ENCODE results near the gene TAS2R1. TPM values are rescaled to one million over a fixed set of nuclear protein-coding genes. Genes with fewer than 3 reads are reported as not detected.

Gene TAS2R1
- total RNA-seq, 1 experiment from 2014 or later = not detected

DNA sequence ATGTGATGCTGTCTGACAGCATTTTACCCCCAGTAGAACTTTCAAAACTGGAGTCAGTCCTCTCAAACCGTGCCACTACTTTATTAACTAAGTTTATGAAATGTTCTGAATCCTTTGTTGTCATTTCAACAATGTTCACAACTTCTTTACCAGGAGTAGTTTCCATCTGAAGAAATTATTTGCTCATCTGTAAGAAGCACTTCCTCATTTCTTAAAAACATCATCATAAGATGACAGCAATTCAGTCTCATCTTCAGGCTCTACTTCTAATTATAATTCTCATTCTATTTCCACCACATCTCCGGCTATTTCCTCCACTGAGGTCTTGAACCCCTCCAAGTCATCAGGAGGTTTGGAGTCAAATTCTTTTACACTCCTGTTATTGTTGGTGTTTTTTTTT, 2.3 kb upstream of the TAS2R1 start:
- H3K4me1 Mint-ChIP-seq = no peaks in the 10 kb centered on the region
- DNase-seq (ENCODE audit: low spot score) = no peak
- H3K27ac Mint-ChIP-seq = no peak overlapping the region
- POLR2A ChIA-PET = no interaction called here
- no peak for ATAC-seq
- no peak overlapping the region for H3K4me3 Mint-ChIP-seq
- peaks cover 12% of the 10 kb centered on the region; the same call in 1 of the 2 replicates for H3K36me3 Mint-ChIP-seq
- no peaks in the 10 kb centered on the region; the same call in 1 of the 2 replicates for H3K27me3 Mint-ChIP-seq (ENCODE audit: low read depth)
- CTCF ChIA-PET = no interaction called here
- peaks cover 47% of the 10 kb centered on the region for H3K9me3 Mint-ChIP-seq
- TF ChIP-seq, protein P1, sequence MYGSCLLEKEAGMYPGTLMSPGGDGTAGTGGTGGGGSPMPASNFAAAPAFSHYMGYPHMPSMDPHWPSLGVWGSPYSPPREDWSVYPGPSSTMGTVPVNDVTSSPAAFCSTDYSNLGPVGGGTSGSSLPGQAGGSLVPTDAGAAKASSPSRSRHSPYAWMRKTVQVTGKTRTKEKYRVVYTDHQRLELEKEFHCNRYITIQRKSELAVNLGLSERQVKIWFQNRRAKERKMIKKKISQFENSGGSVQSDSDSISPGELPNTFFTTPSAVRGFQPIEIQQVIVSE (CRISPR knock-in tag; IDR thresholded peaks at IDR 0.05; ENCODE audit: borderline replicate concordance) = no peak
- TF ChIP-seq KAT7 (CRISPR knock-in tag; IDR thresholded peaks at IDR 0.05; ENCODE audit: borderline replicate concordance) = no peak
- TF ChIP-seq, protein P2, sequence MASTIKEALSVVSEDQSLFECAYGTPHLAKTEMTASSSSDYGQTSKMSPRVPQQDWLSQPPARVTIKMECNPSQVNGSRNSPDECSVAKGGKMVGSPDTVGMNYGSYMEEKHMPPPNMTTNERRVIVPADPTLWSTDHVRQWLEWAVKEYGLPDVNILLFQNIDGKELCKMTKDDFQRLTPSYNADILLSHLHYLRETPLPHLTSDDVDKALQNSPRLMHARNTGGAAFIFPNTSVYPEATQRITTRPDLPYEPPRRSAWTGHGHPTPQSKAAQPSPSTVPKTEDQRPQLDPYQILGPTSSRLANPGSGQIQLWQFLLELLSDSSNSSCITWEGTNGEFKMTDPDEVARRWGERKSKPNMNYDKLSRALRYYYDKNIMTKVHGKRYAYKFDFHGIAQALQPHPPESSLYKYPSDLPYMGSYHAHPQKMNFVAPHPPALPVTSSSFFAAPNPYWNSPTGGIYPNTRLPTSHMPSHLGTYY (CRISPR knock-in tag; IDR thresholded peaks at IDR 0.05) = no peak
- TF ChIP-seq, protein P3, sequence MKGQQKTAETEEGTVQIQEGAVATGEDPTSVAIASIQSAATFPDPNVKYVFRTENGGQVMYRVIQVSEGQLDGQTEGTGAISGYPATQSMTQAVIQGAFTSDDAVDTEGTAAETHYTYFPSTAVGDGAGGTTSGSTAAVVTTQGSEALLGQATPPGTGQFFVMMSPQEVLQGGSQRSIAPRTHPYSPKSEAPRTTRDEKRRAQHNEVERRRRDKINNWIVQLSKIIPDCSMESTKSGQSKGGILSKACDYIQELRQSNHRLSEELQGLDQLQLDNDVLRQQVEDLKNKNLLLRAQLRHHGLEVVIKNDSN (CRISPR knock-in tag; IDR thresholded peaks at IDR 0.05) = no peak
- TF ChIP-seq FOXK1 (CRISPR knock-in tag; IDR thresholded peaks at IDR 0.05) = no peak
- TF ChIP-seq JAZF1 (CRISPR knock-in tag; IDR thresholded peaks at IDR 0.05) = no peak
- TF ChIP-seq, protein P4, sequence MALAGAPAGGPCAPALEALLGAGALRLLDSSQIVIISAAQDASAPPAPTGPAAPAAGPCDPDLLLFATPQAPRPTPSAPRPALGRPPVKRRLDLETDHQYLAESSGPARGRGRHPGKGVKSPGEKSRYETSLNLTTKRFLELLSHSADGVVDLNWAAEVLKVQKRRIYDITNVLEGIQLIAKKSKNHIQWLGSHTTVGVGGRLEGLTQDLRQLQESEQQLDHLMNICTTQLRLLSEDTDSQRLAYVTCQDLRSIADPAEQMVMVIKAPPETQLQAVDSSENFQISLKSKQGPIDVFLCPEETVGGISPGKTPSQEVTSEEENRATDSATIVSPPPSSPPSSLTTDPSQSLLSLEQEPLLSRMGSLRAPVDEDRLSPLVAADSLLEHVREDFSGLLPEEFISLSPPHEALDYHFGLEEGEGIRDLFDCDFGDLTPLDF (CRISPR knock-in tag; IDR thresholded peaks at IDR 0.05) = no peak
- TF ChIP-seq, protein P5, sequence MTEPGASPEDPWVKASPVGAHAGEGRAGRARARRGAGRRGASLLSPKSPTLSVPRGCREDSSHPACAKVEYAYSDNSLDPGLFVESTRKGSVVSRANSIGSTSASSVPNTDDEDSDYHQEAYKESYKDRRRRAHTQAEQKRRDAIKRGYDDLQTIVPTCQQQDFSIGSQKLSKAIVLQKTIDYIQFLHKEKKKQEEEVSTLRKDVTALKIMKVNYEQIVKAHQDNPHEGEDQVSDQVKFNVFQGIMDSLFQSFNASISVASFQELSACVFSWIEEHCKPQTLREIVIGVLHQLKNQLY (CRISPR knock-in tag; IDR thresholded peaks at IDR 0.05) = no peak
- TF ChIP-seq MYBL2 (CRISPR knock-in tag; IDR thresholded peaks at IDR 0.05) = no peak
- TF ChIP-seq MXD4 (CRISPR knock-in tag; IDR thresholded peaks at IDR 0.05; ENCODE audit: borderline replicate concordance) = no peak
- TF ChIP-seq SOX15 (CRISPR knock-in tag; IDR thresholded peaks at IDR 0.05) = no peak
- TF ChIP-seq, protein P6, sequence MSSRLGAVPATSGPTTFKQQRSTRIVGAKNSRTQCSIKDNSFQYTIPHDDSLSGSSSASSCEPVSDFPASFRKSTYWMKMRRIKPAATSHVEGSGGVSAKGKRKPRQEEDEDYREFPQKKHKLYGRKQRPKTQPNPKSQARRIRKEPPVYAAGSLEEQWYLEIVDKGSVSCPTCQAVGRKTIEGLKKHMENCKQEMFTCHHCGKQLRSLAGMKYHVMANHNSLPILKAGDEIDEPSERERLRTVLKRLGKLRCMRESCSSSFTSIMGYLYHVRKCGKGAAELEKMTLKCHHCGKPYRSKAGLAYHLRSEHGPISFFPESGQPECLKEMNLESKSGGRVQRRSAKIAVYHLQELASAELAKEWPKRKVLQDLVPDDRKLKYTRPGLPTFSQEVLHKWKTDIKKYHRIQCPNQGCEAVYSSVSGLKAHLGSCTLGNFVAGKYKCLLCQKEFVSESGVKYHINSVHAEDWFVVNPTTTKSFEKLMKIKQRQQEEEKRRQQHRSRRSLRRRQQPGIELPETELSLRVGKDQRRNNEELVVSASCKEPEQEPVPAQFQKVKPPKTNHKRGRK (CRISPR knock-in tag; IDR thresholded peaks at IDR 0.05; ENCODE audit: borderline replicate concordance) = no peak
- no peak for TF ChIP-seq NFYB (CRISPR knock-in tag; conservative IDR thresholded peaks at IDR 0.05; ENCODE audit: low read depth)
- TF ChIP-seq NR3C1 (CRISPR knock-in tag; conservative IDR thresholded peaks at IDR 0.05; ENCODE audit: low read depth) = no peak
- TF ChIP-seq GTF2I (CRISPR knock-in tag; conservative IDR thresholded peaks at IDR 0.05) = no peak

DNA sequence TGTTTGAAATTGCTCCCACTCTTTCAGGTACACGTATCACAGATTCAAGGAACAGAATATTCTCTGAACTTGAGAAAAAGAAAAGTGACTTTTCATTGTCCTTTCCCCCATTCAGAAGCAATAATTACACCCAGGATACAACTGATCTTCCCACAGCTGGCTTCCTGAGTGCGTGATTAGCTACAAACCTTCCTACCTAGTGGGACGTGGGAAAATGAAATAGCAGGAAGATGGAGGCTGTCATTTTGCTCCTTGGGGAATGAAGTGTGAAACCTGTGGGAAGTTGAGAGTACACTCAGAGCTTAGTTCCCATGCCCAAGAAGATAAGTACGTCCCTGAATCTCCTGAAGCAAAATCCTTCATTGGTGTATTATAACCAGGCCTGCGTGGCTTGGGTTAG, 2.6 kb downstream of the TAS2R1 start:
- H3K36me3 Mint-ChIP-seq = no peaks in the 10 kb centered on the region
- no peaks in the 10 kb centered on the region for H3K27me3 Mint-ChIP-seq (ENCODE audit: low read depth)
- peaks cover 5% of the 10 kb centered on the region for H3K4me1 Mint-ChIP-seq
- no peaks in the 10 kb centered on the region for H3K9me3 Mint-ChIP-seq
- no peak for DNase-seq (ENCODE audit: low spot score)
- no peak overlapping the region for H3K4me3 Mint-ChIP-seq
- no peak for ATAC-seq
- no peak overlapping the region for H3K27ac Mint-ChIP-seq
- CTCF ChIA-PET = no interaction called here
- POLR2A ChIA-PET = no interaction called here
- TF ChIP-seq ZNF396 (CRISPR knock-in tag; IDR thresholded peaks at IDR 0.05; ENCODE audit: borderline replicate concordance) (no peak), ZNF416 (CRISPR knock-in tag; IDR thresholded peaks at IDR 0.05) (no peak), SOX15 (CRISPR knock-in tag; IDR thresholded peaks at IDR 0.05) (no peak), ZBTB21 (CRISPR knock-in tag; IDR thresholded peaks at IDR 0.05; ENCODE audit: borderline replicate concordance) (no peak), EMX1 (CRISPR knock-in tag; IDR thresholded peaks at IDR 0.05) (no peak)
- TF ChIP-seq, protein P7, sequence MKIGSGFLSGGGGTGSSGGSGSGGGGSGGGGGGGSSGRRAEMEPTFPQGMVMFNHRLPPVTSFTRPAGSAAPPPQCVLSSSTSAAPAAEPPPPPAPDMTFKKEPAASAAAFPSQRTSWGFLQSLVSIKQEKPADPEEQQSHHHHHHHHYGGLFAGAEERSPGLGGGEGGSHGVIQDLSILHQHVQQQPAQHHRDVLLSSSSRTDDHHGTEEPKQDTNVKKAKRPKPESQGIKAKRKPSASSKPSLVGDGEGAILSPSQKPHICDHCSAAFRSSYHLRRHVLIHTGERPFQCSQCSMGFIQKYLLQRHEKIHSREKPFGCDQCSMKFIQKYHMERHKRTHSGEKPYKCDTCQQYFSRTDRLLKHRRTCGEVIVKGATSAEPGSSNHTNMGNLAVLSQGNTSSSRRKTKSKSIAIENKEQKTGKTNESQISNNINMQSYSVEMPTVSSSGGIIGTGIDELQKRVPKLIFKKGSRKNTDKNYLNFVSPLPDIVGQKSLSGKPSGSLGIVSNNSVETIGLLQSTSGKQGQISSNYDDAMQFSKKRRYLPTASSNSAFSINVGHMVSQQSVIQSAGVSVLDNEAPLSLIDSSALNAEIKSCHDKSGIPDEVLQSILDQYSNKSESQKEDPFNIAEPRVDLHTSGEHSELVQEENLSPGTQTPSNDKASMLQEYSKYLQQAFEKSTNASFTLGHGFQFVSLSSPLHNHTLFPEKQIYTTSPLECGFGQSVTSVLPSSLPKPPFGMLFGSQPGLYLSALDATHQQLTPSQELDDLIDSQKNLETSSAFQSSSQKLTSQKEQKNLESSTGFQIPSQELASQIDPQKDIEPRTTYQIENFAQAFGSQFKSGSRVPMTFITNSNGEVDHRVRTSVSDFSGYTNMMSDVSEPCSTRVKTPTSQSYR (CRISPR knock-in tag; IDR thresholded peaks at IDR 0.05) = no peak
- TF ChIP-seq, protein P8, sequence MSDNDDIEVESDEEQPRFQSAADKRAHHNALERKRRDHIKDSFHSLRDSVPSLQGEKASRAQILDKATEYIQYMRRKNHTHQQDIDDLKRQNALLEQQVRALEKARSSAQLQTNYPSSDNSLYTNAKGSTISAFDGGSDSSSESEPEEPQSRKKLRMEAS (CRISPR knock-in tag; IDR thresholded peaks at IDR 0.05) = no peak
- TF ChIP-seq, protein P9, sequence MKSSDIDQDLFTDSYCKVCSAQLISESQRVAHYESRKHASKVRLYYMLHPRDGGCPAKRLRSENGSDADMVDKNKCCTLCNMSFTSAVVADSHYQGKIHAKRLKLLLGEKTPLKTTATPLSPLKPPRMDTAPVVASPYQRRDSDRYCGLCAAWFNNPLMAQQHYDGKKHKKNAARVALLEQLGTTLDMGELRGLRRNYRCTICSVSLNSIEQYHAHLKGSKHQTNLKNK (CRISPR knock-in tag; IDR thresholded peaks at IDR 0.05) = no peak
- TF ChIP-seq, protein P10, sequence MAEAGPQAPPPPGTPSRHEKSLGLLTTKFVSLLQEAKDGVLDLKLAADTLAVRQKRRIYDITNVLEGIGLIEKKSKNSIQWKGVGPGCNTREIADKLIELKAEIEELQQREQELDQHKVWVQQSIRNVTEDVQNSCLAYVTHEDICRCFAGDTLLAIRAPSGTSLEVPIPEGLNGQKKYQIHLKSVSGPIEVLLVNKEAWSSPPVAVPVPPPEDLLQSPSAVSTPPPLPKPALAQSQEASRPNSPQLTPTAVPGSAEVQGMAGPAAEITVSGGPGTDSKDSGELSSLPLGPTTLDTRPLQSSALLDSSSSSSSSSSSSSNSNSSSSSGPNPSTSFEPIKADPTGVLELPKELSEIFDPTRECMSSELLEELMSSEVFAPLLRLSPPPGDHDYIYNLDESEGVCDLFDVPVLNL (CRISPR knock-in tag; IDR thresholded peaks at IDR 0.05; ENCODE audit: borderline replicate concordance, low read depth) = no peak
